Chondrocyte (in vitro differentiated cells): ENCODE results near the gene GNG12. TPM values are rescaled to one million over a fixed set of nuclear protein-coding genes. Genes with fewer than 3 reads are reported as not detected.

Experiments used
- DNase-seq: peaks from one replicate; pipeline ENCODE4 v3.0.0; 2021; ENCODE audit warnings: mixed read lengths, low spot score
- H3K27ac Mint-ChIP-seq: one replicate; pipeline ENCODE4 v1.8.0; 2021; ENCODE audit warnings: mild to moderate bottlenecking, moderate library complexity, mixed read lengths; ENCODE audit not compliant: unreplicated experiment
- H3K27me3 Mint-ChIP-seq: 2 replicates; pipeline ENCODE4 v1.8.0; 2021; ENCODE audit warnings: low read depth, mixed read lengths
- H3K36me3 Mint-ChIP-seq: 2 replicates; pipeline ENCODE4 v1.8.0; 2021; ENCODE audit warnings: low read depth, mixed read lengths
- H3K4me1 Mint-ChIP-seq: 2 replicates; pipeline ENCODE4 v1.8.0; 2021; ENCODE audit warnings: low read depth, mild to moderate bottlenecking, mixed read lengths
- H3K4me3 Mint-ChIP-seq: one replicate; pipeline ENCODE4 v1.8.0; 2021; ENCODE audit warnings: mild to moderate bottlenecking, moderate library complexity, mixed read lengths; ENCODE audit not compliant: unreplicated experiment
- H3K9me3 Mint-ChIP-seq: 2 replicates; pipeline ENCODE4 v1.8.0; 2021; ENCODE audit warnings: low read depth, mixed read lengths
- total RNA-seq: library from RNA; stranded (reverse); gene quantifications from 3 replicates; pipeline ENCODE4 v1.2.1, GENCODE V29; 2021
- TF ChIP-seq, protein P1 (sequence below): fragments of 200-600 bp; sonication (generic); IDR thresholded peaks from 2 replicates; pipeline ENCODE4 v1.5.0; 2021; ENCODE audit warnings: antibody characterized with exemption, mild to moderate bottlenecking, moderate library complexity

Gene GNG12
- total RNA-seq, 1 donor from 2014 or later, result 91.5 TPM

DNA sequence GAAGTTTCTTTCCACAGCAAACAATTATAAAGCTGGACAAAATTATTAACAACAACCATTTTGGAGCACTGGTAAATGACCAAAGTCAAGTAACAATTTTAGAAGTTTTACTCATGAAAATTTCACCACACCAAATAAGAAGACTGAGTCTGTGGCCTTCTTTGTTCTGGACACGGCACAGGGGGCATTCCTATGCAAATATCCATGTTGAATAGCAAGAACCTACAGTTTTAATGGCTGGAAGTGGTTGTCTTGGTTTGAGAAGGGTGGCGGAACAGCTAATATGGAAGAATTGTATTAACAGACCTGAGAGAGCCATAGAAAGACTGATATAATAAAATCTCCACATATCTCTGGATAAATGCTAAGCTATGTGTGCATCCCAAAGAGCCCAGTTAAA, 177.7 kb downstream of the GNG12 start:
- H3K36me3 Mint-ChIP-seq, result peaks cover 1% of the 10 kb centered on the region
- no peak overlapping the region for H3K4me3 Mint-ChIP-seq
- DNase-seq, result no peak
- no peak overlapping the region for H3K27ac Mint-ChIP-seq
- no peaks in the 10 kb centered on the region for H3K27me3 Mint-ChIP-seq
- no peaks in the 10 kb centered on the region for H3K4me1 Mint-ChIP-seq
- TF ChIP-seq, protein P1, sequence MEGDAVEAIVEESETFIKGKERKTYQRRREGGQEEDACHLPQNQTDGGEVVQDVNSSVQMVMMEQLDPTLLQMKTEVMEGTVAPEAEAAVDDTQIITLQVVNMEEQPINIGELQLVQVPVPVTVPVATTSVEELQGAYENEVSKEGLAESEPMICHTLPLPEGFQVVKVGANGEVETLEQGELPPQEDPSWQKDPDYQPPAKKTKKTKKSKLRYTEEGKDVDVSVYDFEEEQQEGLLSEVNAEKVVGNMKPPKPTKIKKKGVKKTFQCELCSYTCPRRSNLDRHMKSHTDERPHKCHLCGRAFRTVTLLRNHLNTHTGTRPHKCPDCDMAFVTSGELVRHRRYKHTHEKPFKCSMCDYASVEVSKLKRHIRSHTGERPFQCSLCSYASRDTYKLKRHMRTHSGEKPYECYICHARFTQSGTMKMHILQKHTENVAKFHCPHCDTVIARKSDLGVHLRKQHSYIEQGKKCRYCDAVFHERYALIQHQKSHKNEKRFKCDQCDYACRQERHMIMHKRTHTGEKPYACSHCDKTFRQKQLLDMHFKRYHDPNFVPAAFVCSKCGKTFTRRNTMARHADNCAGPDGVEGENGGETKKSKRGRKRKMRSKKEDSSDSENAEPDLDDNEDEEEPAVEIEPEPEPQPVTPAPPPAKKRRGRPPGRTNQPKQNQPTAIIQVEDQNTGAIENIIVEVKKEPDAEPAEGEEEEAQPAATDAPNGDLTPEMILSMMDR, result no peak
- no peaks in the 10 kb centered on the region for H3K9me3 Mint-ChIP-seq

DNA sequence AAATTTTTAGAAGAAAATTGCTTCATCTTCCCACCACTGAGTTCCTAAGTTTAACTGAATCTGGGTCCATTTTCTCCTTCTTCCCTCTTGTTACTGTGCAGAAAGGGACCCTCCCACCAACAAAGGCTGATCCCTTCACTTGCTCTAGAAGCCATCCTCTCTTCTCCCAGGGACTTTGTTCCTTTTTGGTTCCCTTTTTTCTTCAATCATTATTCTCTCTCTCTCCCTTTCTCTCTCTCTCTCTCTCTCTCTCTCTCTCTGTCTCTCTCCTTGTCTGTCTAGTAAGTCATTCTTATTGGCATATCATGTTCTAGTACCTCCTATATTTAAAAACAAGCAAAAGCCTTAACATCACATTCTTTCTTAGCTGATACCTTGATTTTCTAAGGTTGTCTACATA, 180.0 kb downstream of the GNG12 start:
- H3K27ac Mint-ChIP-seq, result no peak overlapping the region
- H3K4me3 Mint-ChIP-seq, result no peak overlapping the region
- TF ChIP-seq, protein P1, result no peak
- H3K4me1 Mint-ChIP-seq, result no peaks in the 10 kb centered on the region
- no peaks in the 10 kb centered on the region for H3K27me3 Mint-ChIP-seq
- DNase-seq, result no peak
- no peaks in the 10 kb centered on the region for H3K9me3 Mint-ChIP-seq
- H3K36me3 Mint-ChIP-seq, result no peaks in the 10 kb centered on the region

DNA sequence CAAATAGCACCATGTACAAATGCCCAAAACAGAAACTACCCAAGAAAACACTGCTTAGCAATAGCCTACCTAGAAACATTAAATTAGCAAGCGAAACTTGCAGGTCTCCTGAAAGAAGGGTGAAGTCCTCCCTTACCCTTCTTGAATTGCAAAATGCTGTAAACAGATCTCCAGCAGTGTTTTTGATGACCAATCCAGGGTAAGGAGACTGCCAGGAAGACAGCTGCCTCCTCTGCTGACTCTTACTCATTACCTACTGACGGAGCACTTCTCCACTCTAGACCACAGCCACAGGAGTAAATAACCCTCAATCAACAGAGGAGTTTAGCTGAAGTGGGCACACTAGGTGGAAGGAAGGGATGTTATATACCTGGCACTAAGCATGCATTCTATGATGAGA, 180.5 kb downstream of the GNG12 start:
- no peaks in the 10 kb centered on the region for H3K4me1 Mint-ChIP-seq
- H3K4me3 Mint-ChIP-seq, result no peak overlapping the region
- no peaks in the 10 kb centered on the region for H3K27me3 Mint-ChIP-seq
- no peak for DNase-seq
- H3K36me3 Mint-ChIP-seq, result no peaks in the 10 kb centered on the region
- H3K9me3 Mint-ChIP-seq, result no peaks in the 10 kb centered on the region
- TF ChIP-seq, protein P1, result no peak
- H3K27ac Mint-ChIP-seq, result no peak overlapping the region

Other genes with a start within 250 kb of the GNG12 start
- gene GADD45A, start 148.3 kb downstream of the GNG12 start, total RNA-seq, result 49.1 to 92.3 TPM (median 89.4 TPM) in 3 replicates
- gene DIRAS3, start 217.2 kb upstream of the GNG12 start, total RNA-seq, result 0.30 to 0.62 TPM (median 0.36 TPM) in 3 replicates